Adipocyte (in vitro differentiated cells): ENCODE data around the gene NFATC2IP.
"Not testable (repeated sequence)": the region's sequence is repeated elsewhere in the genome, so short reads cannot be mapped to it uniquely, and the experiment has no call there.

Experiments
- DNase-seq: peaks from one replicate; pipeline ENCODE4 v3.0.0-alpha.2; 2015; ENCODE audit warnings: low read depth
- H3K27me3 ChIP-seq: replicated peaks from 2 replicates; pipeline ENCODE4 v1.7.0; 2013; ENCODE audit warnings: mild to moderate bottlenecking, low read length, moderate library complexity; ENCODE audit not compliant: control insufficient read depth, insufficient read depth
- H3K36me3 ChIP-seq: 2 replicates; pipeline ENCODE4 v1.7.0; 2013; ENCODE audit warnings: low read length, mild to moderate bottlenecking, moderate library complexity; ENCODE audit not compliant: control insufficient read depth, insufficient read depth, severe bottlenecking
- H3K4me1 ChIP-seq: 2 replicates; pipeline ENCODE4 v1.7.0; 2013; ENCODE audit warnings: mild to moderate bottlenecking, low read length, moderate library complexity; ENCODE audit not compliant: control insufficient read depth, insufficient read depth
- H3K4me3 ChIP-seq: 2 replicates; pipeline ENCODE4 v1.7.0; 2013; ENCODE audit warnings: mild to moderate bottlenecking, low read length, moderate library complexity
- H3K9ac ChIP-seq: 2 replicates; pipeline ENCODE4 v1.7.0; 2013; ENCODE audit warnings: mild to moderate bottlenecking, low read length, moderate library complexity
- H3K9me3 ChIP-seq: 2 replicates; pipeline ENCODE4 v1.7.0; 2013; ENCODE audit warnings: mild to moderate bottlenecking, low read length, moderate library complexity; ENCODE audit not compliant: control insufficient read depth

The NFATC2IP gene

GRCh38 chr16:28986046-28986445, 35.3 kb downstream of the NFATC2IP start:
- peaks cover 9% of the 10 kb centered on the region for H3K9me3 ChIP-seq
- H3K36me3 ChIP-seq = peaks cover 53% of the 10 kb centered on the region
- no peak for DNase-seq
- no peak overlapping the region for H3K4me3 ChIP-seq
- no peaks in the 10 kb centered on the region for H3K4me1 ChIP-seq
- H3K9ac ChIP-seq = no peak overlapping the region
- H3K27me3 ChIP-seq = no peaks in the 10 kb centered on the region

- H3K4me1 ChIP-seq = no peaks in the 10 kb centered on the region
- H3K9me3 ChIP-seq = peaks cover 9% of the 10 kb centered on the region
- DNase-seq = no peak
- H3K36me3 ChIP-seq = peaks cover 49% of the 10 kb centered on the region
- H3K9ac ChIP-seq = no peak overlapping the region
- no peaks in the 10 kb centered on the region for H3K27me3 ChIP-seq
- no peak overlapping the region for H3K4me3 ChIP-seq
These were observed 35.8 kb downstream of the NFATC2IP start for GRCh38 chr16:28986492-28986891.

- Histone ChIP-seq H3K9me3 (peaks cover 9% of the 10 kb centered on the region), H3K9ac (no peak overlapping the region), H3K4me3 (no peak overlapping the region), H3K27me3 (no peaks in the 10 kb centered on the region), H3K36me3 (peaks cover 41% of the 10 kb centered on the region), H3K4me1 (no peaks in the 10 kb centered on the region)
- DNase-seq = no peak
These were observed 36.6 kb downstream of the NFATC2IP start for GRCh38 chr16:28987170-28987853.

- no peak for DNase-seq
- Histone ChIP-seq H3K27me3 (no peaks in the 10 kb centered on the region), H3K4me3 (no peak overlapping the region), H3K9ac (no peak overlapping the region), H3K4me1 (no peaks in the 10 kb centered on the region), H3K9me3 (peaks cover 9% of the 10 kb centered on the region), H3K36me3 (peaks cover 21% of the 10 kb centered on the region)
These were observed 38.6 kb downstream of the NFATC2IP start for GRCh38 chr16:28989363-28989762.

- Histone ChIP-seq H3K9ac (no peak overlapping the region), H3K27me3 (no peaks in the 10 kb centered on the region), H3K4me1 (no peaks in the 10 kb centered on the region), H3K9me3 (peaks cover 9% of the 10 kb centered on the region), H3K36me3 (peaks cover 19% of the 10 kb centered on the region), H3K4me3 (no peak overlapping the region)
- no peak for DNase-seq
These were observed 39.8 kb downstream of the NFATC2IP start for GRCh38 chr16:28990375-28991040.

- no peak for DNase-seq
- H3K9me3 ChIP-seq = peaks cover 9% of the 10 kb centered on the region
- peaks cover 9% of the 10 kb centered on the region for H3K36me3 ChIP-seq
- no peak overlapping the region for H3K4me3 ChIP-seq
- H3K27me3 ChIP-seq = no peaks in the 10 kb centered on the region
- no peak overlapping the region for H3K9ac ChIP-seq
- H3K4me1 ChIP-seq = no peaks in the 10 kb centered on the region
These were observed 41.0 kb downstream of the NFATC2IP start for GRCh38 chr16:28991687-28992086.

- no peaks in the 10 kb centered on the region for H3K27me3 ChIP-seq
- H3K4me3 ChIP-seq = no peak overlapping the region
- DNase-seq = no peak
- peaks cover under 1% of the 10 kb centered on the region for H3K9me3 ChIP-seq
- H3K9ac ChIP-seq = no peak overlapping the region
- H3K4me1 ChIP-seq = no peaks in the 10 kb centered on the region
- H3K36me3 ChIP-seq = peaks cover 1% of the 10 kb centered on the region
These were observed 41.8 kb downstream of the NFATC2IP start for GRCh38 chr16:28992496-28992895.

- peaks cover 10% of the 10 kb centered on the region for H3K27me3 ChIP-seq
- no peaks in the 10 kb centered on the region for H3K4me1 ChIP-seq
- no peaks in the 10 kb centered on the region for H3K36me3 ChIP-seq
- H3K9ac ChIP-seq = no peak overlapping the region
- no peaks in the 10 kb centered on the region for H3K9me3 ChIP-seq
- no peak overlapping the region for H3K4me3 ChIP-seq
- DNase-seq = no peak
These were observed 48.1 kb downstream of the NFATC2IP start for GRCh38 chr16:28998837-28999236.

GRCh38 chr16:28999577-28999976, 48.8 kb downstream of the NFATC2IP start:
- no peaks in the 10 kb centered on the region for H3K4me1 ChIP-seq
- H3K36me3 ChIP-seq = no peaks in the 10 kb centered on the region
- DNase-seq = no peak
- no peak overlapping the region for H3K4me3 ChIP-seq
- no peak overlapping the region for H3K9ac ChIP-seq
- H3K27me3 ChIP-seq = peaks cover 10% of the 10 kb centered on the region
- H3K9me3 ChIP-seq = no peaks in the 10 kb centered on the region

GRCh38 chr16:29000019-29000418, 49.3 kb downstream of the NFATC2IP start:
- Histone ChIP-seq H3K4me3 (no peak overlapping the region), H3K9me3 (no peaks in the 10 kb centered on the region), H3K36me3 (no peaks in the 10 kb centered on the region), H3K27me3 (peaks cover 10% of the 10 kb centered on the region), H3K4me1 (no peaks in the 10 kb centered on the region), H3K9ac (no peak overlapping the region)
- DNase-seq = no peak

- H3K9ac ChIP-seq, H3K4me1 ChIP-seq, DNase-seq, H3K9me3 ChIP-seq, H3K36me3 ChIP-seq, H3K4me3 ChIP-seq: not testable (repeated sequence)
- peaks cover 11% of the 10 kb centered on the region for H3K27me3 ChIP-seq
These were observed 53.9 kb downstream of the NFATC2IP start for GRCh38 chr16:29004496-29005139.
